OCI-LY3 (cell line): ENCODE results near the gene SIPA1.

ENCODE experiments used
- H2AFZ ChIP-seq: fragments of 200-600, 300-600 bp; shearing (Covaris generic); 2 replicates; pipeline ENCODE4 v1.6.0; 2014; ENCODE audit warnings: antibody characterized with exemption, low read depth, low read length
- H3K27ac ChIP-seq: fragments of 200-600, 300-600 bp; sonication (generic); 2 replicates; pipeline ENCODE4 v1.5.1; 2014; ENCODE audit warnings: mild to moderate bottlenecking, low read length, moderate library complexity, mixed read lengths
- H3K27me3 ChIP-seq: fragments of 200-600, 300-600 bp; sonication (generic); 2 replicates; pipeline ENCODE4 v1.6.1; 2014; ENCODE audit warnings: low read depth, low read length, mixed read lengths
- H3K36me3 ChIP-seq: fragments of 200-600, 300-600 bp; sonication (generic); replicated peaks from 2 replicates; pipeline ENCODE3; 2014; ENCODE audit warnings: low read depth, low read length, mixed read lengths
- H3K4me1 ChIP-seq: fragments of 300-600, 200-600 bp; sonication (generic); 2 replicates; pipeline ENCODE4 v1.6.1; 2014; ENCODE audit warnings: low read length, mixed read lengths
- H3K4me2 ChIP-seq: fragments of 200-600, 300-600 bp; sonication (generic); 2 replicates; pipeline ENCODE4 v1.6.1; 2014; ENCODE audit warnings: low read length, mixed read lengths
- H3K4me3 ChIP-seq: fragments of 300-600, 200-600 bp; sonication (generic); 2 replicates; pipeline ENCODE4 v1.5.1; 2014; ENCODE audit warnings: antibody characterized with exemption, mild to moderate bottlenecking, low read length, moderate library complexity
- H3K79me2 ChIP-seq: fragments of 300-600, 200-600 bp; shearing (Covaris generic); 2 replicates; pipeline ENCODE4 v1.6.1; 2014; ENCODE audit warnings: mild to moderate bottlenecking, low read length, mixed read lengths
- H3K9ac ChIP-seq: fragments of 300-600, 200-600 bp; shearing (Covaris generic); 2 replicates; pipeline ENCODE4 v1.6.0; 2014; ENCODE audit warnings: mild to moderate bottlenecking, low read length, moderate library complexity
- H3K9me3 ChIP-seq: fragments of 200-600, 300-600 bp; shearing (Covaris generic); 2 replicates; pipeline ENCODE4 v1.6.1; 2014; ENCODE audit warnings: low read length, mixed read lengths; ENCODE audit not compliant: insufficient read depth
- H4K20me1 ChIP-seq: fragments of 200-600, 300-600 bp; sonication (generic); 2 replicates; pipeline ENCODE4 v1.6.1; 2016; ENCODE audit warnings: low read length, mixed read lengths; ENCODE audit not compliant: insufficient read depth
- EZH2phosphoT487 ChIP-seq: fragments of 200-600 bp; shearing (Covaris generic); IDR thresholded peaks from 2 replicates; pipeline ENCODE4 v1.6.1; 2018; ENCODE audit warnings: antibody characterized with exemption, mixed run types, low read depth
- TF ChIP-seq, protein P1 (sequence below): fragments of 200-600, 300-600 bp; sonication (generic); IDR thresholded peaks from 2 replicates; pipeline ENCODE4 v1.5.1; 2014; ENCODE audit warnings: antibody characterized with exemption, low read length, low read depth

SIPA1 gene

DNA sequence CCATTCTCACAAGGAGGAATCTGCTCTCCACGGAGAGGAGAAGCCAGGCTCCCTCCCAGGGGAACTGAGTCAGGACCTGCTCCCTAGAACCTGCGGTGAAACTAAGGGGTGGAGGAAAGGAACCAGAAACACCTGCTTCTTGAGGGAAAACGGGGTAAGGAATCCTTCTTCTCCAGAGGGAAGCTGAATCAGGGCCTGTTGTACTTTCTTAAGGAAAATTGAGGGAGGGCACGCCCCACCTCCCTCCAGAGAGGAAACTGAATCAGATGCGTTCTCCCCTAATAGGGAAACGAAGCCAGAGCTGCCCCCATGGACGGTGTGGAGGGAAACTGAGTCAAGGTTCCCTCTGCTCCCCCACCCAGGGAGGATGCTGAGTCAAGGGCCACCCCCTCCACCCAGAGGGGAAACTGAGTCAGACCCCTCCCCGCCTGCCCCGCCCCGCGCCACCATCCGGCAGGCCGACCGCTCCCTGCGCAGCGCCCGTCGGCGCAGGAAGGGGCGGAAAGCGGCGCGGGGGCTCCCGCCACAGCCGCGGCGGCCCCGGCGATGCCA lies 24.4 kb downstream of the SIPA1 start:
- no peak for TF ChIP-seq EZH2phosphoT487
- TF ChIP-seq, protein P1, sequence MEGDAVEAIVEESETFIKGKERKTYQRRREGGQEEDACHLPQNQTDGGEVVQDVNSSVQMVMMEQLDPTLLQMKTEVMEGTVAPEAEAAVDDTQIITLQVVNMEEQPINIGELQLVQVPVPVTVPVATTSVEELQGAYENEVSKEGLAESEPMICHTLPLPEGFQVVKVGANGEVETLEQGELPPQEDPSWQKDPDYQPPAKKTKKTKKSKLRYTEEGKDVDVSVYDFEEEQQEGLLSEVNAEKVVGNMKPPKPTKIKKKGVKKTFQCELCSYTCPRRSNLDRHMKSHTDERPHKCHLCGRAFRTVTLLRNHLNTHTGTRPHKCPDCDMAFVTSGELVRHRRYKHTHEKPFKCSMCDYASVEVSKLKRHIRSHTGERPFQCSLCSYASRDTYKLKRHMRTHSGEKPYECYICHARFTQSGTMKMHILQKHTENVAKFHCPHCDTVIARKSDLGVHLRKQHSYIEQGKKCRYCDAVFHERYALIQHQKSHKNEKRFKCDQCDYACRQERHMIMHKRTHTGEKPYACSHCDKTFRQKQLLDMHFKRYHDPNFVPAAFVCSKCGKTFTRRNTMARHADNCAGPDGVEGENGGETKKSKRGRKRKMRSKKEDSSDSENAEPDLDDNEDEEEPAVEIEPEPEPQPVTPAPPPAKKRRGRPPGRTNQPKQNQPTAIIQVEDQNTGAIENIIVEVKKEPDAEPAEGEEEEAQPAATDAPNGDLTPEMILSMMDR: no peak
- Histone ChIP-seq H3K79me2 (peaks cover 22% of the 10 kb centered on the region), H3K27me3 (no peaks in the 10 kb centered on the region), H3K27ac (peak overlapping the region; percentile 89), H3K4me2 (peak overlapping the region; percentile 95), H3K4me3 (peak overlapping the region; percentile 97), H3K9me3 (no peaks in the 10 kb centered on the region), H3K36me3 (peaks cover 38% of the 10 kb centered on the region), H4K20me1 (peaks cover 4% of the 10 kb centered on the region; the same call in 1 of the 2 replicates), H2AFZ (no peak overlapping the region), H3K4me1 (peaks cover 11% of the 10 kb centered on the region), H3K9ac (peak overlapping the region; percentile 95)

DNA sequence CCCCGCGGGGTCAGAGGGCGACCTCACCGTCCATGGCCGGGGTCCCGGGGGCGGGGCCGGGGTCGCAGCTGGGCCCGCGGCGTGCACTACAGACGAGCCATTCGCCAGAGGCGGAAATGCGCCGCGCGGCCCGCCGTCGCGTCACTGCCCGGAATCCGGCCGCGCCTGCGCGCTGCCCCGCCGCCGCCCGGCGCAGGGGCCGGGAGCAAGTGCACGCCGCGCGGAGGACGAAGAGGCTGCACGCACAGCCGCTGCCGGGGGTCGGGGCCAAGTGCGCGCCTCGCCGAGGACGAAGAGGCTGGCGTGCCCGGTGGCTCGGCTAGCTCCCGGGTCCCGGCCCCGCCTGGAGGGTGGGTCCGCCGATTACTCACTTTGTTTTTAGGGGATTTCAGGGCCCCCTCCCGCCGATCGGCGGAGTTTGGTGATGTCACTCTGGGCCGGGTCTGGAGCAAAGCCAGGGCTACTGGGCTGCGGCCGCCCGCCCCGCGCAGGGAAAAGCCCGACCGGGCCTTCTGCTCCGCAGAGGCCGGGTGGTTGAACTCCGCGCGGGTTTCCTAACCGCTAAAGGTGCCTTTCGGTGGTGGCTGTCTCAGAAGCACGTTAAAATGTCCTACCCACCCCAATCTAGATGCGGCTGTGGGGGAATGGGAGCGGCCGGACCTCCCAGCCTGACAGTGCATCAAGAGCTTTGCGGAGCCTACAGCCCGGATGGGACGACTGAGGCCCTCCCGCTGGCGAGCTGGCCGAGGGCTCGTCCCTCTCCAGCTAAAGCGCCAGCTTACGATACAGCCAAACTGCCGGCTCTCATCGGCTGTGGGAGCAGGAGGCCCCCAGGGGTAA lies 25.1 kb downstream of the SIPA1 start, which contains the start of gene RELA:
Gene RELA (minus strand): TSS at position 118 of the 840 bp plus-strand sequence. CDS start 84 bp downstream, at position 34.
- H3K27me3 ChIP-seq: no peaks in the 10 kb centered on the region
- peaks cover 22% of the 10 kb centered on the region for H3K79me2 ChIP-seq
- peak within 1 kb of the TSS; percentile 89 for H3K27ac ChIP-seq
- H3K9me3 ChIP-seq: no peaks in the 10 kb centered on the region
- peaks cover 31% of the 10 kb centered on the region for H3K36me3 ChIP-seq
- H3K9ac ChIP-seq: peak within 1 kb of the TSS; percentile 95
- TF ChIP-seq, protein P1: no peak
- no peak for TF ChIP-seq EZH2phosphoT487
- H3K4me3 ChIP-seq: peak within 1 kb of the TSS; percentile 97
- peaks cover 11% of the 10 kb centered on the region for H3K4me1 ChIP-seq
- H4K20me1 ChIP-seq: peaks cover 4% of the 10 kb centered on the region; the same call in 1 of the 2 replicates
- H2AFZ ChIP-seq: peak within 1 kb of the TSS; percentile 2; the same call in 1 of the 2 replicates
- peak within 1 kb of the TSS; percentile 95 for H3K4me2 ChIP-seq

DNA sequence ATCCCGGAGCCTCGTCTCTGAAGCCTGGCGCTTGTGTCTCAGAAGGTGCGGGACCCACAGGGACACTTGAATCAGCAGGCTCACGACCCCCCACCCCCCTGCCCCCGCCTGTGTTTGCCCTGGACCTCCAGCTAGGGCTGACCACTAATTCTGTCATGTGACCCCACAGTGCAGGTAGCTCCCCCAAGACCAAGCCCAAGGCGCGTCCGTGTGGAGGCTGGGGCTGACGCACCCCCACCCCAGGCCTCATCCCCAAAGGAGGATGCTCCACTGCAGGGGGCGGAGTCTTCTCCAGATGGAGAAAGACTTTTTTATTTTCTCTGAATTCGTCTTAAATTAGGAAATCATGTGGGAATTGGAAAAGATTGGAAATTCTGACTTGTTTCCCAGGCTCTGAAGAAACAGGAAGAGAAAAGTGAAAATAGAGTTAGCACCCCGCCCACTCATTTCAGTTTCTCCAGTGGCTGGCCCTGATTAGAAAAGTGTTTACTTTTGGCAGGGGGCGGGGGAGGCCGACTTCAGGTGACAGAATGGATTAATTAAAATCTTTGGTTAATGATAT lies 25.8 kb downstream of the SIPA1 start:
- Histone ChIP-seq H4K20me1 (peaks cover 4% of the 10 kb centered on the region; the same call in 1 of the 2 replicates), H3K9ac (peak overlapping the region; percentile 87), H3K79me2 (peaks cover 22% of the 10 kb centered on the region), H3K9me3 (no peaks in the 10 kb centered on the region), H3K4me3 (peak overlapping the region; percentile 97), H2AFZ (peak overlapping the region; percentile 2; the same call in 1 of the 2 replicates), H3K36me3 (peaks cover 24% of the 10 kb centered on the region), H3K27ac (peak overlapping the region; percentile 89), H3K4me1 (peaks cover 11% of the 10 kb centered on the region), H3K27me3 (no peaks in the 10 kb centered on the region), H3K4me2 (peak overlapping the region; percentile 73)
- TF ChIP-seq, protein P1: no peak
- no peak for TF ChIP-seq EZH2phosphoT487
